T-helper 2 cell treated with Interferon-gamma antibody and Interleukin-4, amounts not matched to agents 5 μg/mL and 100 μg/mL, for 36 hours (primary cell): Measurements from ENCODE around the gene GOLIM4.

Source experiments
- DNase-seq: peaks from one replicate; pipeline ENCODE4 v3.0.0; 2021; ENCODE audit warnings: low spot score
- H3K27ac Mint-ChIP-seq: one replicate; pipeline ENCODE4 v1.8.0; 2021; ENCODE audit warnings: mild to moderate bottlenecking, mixed read lengths
- H3K27me3 Mint-ChIP-seq: one replicate; pipeline ENCODE4 v1.8.0; 2021; ENCODE audit warnings: low read depth, mixed read lengths
- H3K36me3 Mint-ChIP-seq: one replicate; pipeline ENCODE4 v1.8.0; 2021; ENCODE audit warnings: low read depth, mixed read lengths
- H3K4me1 Mint-ChIP-seq: one replicate; pipeline ENCODE4 v1.8.0; 2021; ENCODE audit warnings: low read depth, mixed read lengths
- H3K4me3 Mint-ChIP-seq: one replicate; pipeline ENCODE4 v1.8.0; 2022; ENCODE audit warnings: mild to moderate bottlenecking, moderate library complexity, mixed read lengths
- H3K9me3 Mint-ChIP-seq: one replicate; pipeline ENCODE4 v1.8.0; 2021; ENCODE audit warnings: mixed read lengths

Gene GOLIM4

GRCh38 chr3:168053115-168053514, 42.6 kb downstream of the GOLIM4 start:
- no peak overlapping the region for H3K27ac Mint-ChIP-seq
- peaks cover 2% of the 10 kb centered on the region for H3K27me3 Mint-ChIP-seq
- no peaks in the 10 kb centered on the region for H3K9me3 Mint-ChIP-seq
- H3K4me1 Mint-ChIP-seq = no peaks in the 10 kb centered on the region
- no peaks in the 10 kb centered on the region for H3K36me3 Mint-ChIP-seq
- no peak overlapping the region for H3K4me3 Mint-ChIP-seq
- no peak for DNase-seq

DNA sequence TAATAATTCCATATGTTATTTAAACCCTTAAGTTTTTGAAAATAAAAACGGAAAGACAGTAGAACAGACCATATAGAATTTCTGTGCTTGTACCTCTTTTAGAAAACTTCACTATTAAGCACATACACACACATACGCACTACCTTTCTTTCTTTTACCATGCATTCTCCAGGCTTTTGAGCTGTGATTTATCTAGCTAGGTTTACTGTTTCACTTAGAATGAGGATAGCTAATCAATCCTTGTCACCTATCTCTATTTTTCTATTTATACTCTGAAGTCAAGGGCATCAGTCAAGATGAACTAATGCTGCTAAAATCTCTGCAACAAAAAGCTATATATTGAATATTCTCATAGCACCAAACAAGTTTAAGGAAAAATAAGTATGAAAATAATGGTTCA, 43.2 kb downstream of the GOLIM4 start:
- no peaks in the 10 kb centered on the region for H3K36me3 Mint-ChIP-seq
- no peak overlapping the region for H3K4me3 Mint-ChIP-seq
- no peak for DNase-seq
- peaks cover 2% of the 10 kb centered on the region for H3K27me3 Mint-ChIP-seq
- H3K9me3 Mint-ChIP-seq = no peaks in the 10 kb centered on the region
- H3K4me1 Mint-ChIP-seq = no peaks in the 10 kb centered on the region
- no peak overlapping the region for H3K27ac Mint-ChIP-seq

GRCh38 chr3:168051531-168052471, 43.9 kb downstream of the GOLIM4 start:
- Mint-ChIP-seq H3K4me1 (no peaks in the 10 kb centered on the region), H3K9me3 (no peaks in the 10 kb centered on the region), H3K4me3 (no peak overlapping the region), H3K27ac (no peak overlapping the region), H3K27me3 (peaks cover 2% of the 10 kb centered on the region), H3K36me3 (no peaks in the 10 kb centered on the region)
- DNase-seq = no peak

- H3K27me3 Mint-ChIP-seq = peaks cover 2% of the 10 kb centered on the region
- no peaks in the 10 kb centered on the region for H3K36me3 Mint-ChIP-seq
- no peak overlapping the region for H3K27ac Mint-ChIP-seq
- H3K4me3 Mint-ChIP-seq = no peak overlapping the region
- H3K4me1 Mint-ChIP-seq = no peaks in the 10 kb centered on the region
- no peaks in the 10 kb centered on the region for H3K9me3 Mint-ChIP-seq
- no peak for DNase-seq
Observed at GRCh38 chr3:168051070-168051469, 44.7 kb downstream of the GOLIM4 start.

DNA sequence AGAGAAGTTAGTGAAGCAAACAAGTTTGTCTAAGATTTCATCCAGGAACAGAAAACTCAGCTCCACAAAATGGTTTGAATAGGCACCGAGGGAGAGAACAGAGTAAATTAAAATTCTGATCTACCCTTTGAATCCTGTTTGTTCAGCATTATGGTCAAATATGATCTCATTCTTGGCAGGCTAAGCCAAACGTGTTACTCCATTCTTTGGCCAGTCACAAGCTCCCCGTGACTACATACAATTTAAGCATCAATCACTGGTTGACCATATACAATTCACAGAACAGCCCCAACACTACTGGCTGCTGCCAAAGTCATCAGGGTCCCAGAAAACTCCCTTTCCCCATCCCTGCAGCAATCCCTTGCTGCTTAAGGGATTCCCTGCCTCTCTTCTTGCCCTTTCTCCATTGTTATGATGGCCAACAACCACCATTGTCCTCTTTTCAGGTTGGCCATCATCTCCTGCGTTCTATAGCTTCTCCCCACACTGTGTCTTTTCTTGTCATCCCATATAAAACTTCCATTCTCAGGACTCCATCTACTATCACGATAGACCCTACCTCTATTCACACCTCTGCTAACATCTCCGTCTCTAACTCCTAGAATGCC, 46.3 kb downstream of the GOLIM4 start:
- no peak for DNase-seq
- no peak overlapping the region for H3K4me3 Mint-ChIP-seq
- peaks cover 2% of the 10 kb centered on the region for H3K27me3 Mint-ChIP-seq
- H3K4me1 Mint-ChIP-seq = no peaks in the 10 kb centered on the region
- no peak overlapping the region for H3K27ac Mint-ChIP-seq
- H3K36me3 Mint-ChIP-seq = no peaks in the 10 kb centered on the region
- no peaks in the 10 kb centered on the region for H3K9me3 Mint-ChIP-seq

DNA sequence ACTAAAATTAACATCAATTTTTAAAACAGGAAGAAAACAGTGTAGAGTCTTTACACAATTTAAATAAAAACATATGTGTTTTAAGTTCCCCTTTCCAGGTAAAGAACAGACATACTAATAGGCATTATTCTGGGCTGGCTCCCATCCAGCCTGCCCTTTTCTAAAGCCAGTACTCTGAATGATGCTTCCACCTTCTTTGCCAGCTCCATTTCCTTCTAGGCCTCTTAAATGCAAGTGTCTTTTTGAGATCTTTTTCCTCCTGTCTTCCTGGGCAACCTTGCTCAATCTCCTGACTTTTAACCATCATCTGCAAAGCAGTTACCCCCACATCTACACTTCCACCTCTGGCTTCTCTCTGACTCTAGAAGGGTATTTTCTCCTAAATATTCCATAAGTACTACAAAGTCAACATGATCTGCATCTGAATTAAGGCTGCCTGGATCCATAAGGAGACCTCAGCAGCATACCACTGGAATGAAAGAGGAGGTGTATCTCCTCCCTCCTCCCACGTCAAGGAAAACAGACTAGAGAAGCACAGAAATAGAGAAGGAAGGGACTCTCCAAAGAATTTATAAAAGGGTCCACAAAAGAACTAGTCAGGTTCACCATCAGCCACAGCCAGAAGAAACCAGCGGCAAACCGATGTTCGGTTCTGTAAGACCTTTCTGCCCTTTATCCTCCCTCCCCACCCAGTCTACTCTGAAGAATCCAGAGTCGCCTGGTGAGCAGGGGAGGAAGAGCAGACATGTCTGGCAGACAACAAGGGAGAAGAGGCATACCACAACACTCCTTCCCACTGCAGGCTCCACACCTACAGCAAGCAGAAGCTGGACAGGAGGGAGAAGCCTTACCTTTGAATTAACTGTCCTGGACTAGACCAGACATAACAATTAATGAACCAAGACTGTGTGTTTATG, 47.1 kb downstream of the GOLIM4 start:
- H3K27ac Mint-ChIP-seq = no peak overlapping the region
- H3K9me3 Mint-ChIP-seq = no peaks in the 10 kb centered on the region
- no peak overlapping the region for H3K4me3 Mint-ChIP-seq
- peaks cover 2% of the 10 kb centered on the region for H3K27me3 Mint-ChIP-seq
- no peaks in the 10 kb centered on the region for H3K36me3 Mint-ChIP-seq
- no peaks in the 10 kb centered on the region for H3K4me1 Mint-ChIP-seq
- no peak for DNase-seq

GRCh38 chr3:168047936-168048335, 47.8 kb downstream of the GOLIM4 start:
- Mint-ChIP-seq H3K9me3 (no peaks in the 10 kb centered on the region), H3K4me1 (no peaks in the 10 kb centered on the region), H3K27ac (no peak overlapping the region), H3K4me3 (no peak overlapping the region), H3K27me3 (peaks cover 2% of the 10 kb centered on the region), H3K36me3 (no peaks in the 10 kb centered on the region)
- DNase-seq = no peak

- no peak overlapping the region for H3K27ac Mint-ChIP-seq
- DNase-seq = no peak
- no peak overlapping the region for H3K4me3 Mint-ChIP-seq
- no peaks in the 10 kb centered on the region for H3K9me3 Mint-ChIP-seq
- no peaks in the 10 kb centered on the region for H3K4me1 Mint-ChIP-seq
- H3K27me3 Mint-ChIP-seq = peaks cover 2% of the 10 kb centered on the region
- no peaks in the 10 kb centered on the region for H3K36me3 Mint-ChIP-seq
Observed at GRCh38 chr3:168047190-168047795, 48.4 kb downstream of the GOLIM4 start.

- Mint-ChIP-seq H3K27ac (no peak overlapping the region), H3K27me3 (no peaks in the 10 kb centered on the region), H3K4me3 (no peak overlapping the region), H3K36me3 (no peaks in the 10 kb centered on the region), H3K9me3 (no peaks in the 10 kb centered on the region), H3K4me1 (no peaks in the 10 kb centered on the region)
- DNase-seq = no peak
Observed at GRCh38 chr3:168044049-168044448, 51.7 kb downstream of the GOLIM4 start.

GRCh38 chr3:168040607-168041208, 55.0 kb downstream of the GOLIM4 start:
- Mint-ChIP-seq H3K4me3 (no peak overlapping the region), H3K9me3 (no peaks in the 10 kb centered on the region), H3K27ac (no peak overlapping the region), H3K27me3 (no peaks in the 10 kb centered on the region), H3K4me1 (no peaks in the 10 kb centered on the region), H3K36me3 (no peaks in the 10 kb centered on the region)
- no peak for DNase-seq

GRCh38 chr3:168037020-168037419, 58.7 kb downstream of the GOLIM4 start:
- no peak overlapping the region for H3K27ac Mint-ChIP-seq
- DNase-seq = no peak
- H3K4me1 Mint-ChIP-seq = no peaks in the 10 kb centered on the region
- H3K4me3 Mint-ChIP-seq = no peak overlapping the region
- peaks cover 3% of the 10 kb centered on the region for H3K36me3 Mint-ChIP-seq
- H3K9me3 Mint-ChIP-seq = no peaks in the 10 kb centered on the region
- H3K27me3 Mint-ChIP-seq = no peaks in the 10 kb centered on the region

DNA sequence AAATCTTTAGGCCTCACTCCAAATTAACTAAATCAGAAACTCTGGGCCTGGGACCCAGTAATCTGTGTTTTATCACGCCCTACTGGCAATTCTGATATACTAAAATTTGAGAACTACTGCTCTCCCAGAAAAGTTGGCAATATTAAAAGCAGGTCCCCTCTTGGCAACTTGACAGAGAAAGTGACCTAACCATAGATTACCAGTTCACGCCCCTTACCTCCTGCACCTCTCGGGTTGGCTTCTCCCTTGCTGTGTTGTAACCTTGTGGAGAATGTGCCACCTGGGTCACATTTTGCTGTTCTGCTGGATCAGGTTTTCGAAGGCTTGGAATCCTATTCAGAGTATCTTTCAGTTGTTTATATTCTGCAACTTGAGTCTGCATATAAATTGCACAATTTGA, 59.1 kb downstream of the GOLIM4 start:
- no peaks in the 10 kb centered on the region for H3K27me3 Mint-ChIP-seq
- H3K36me3 Mint-ChIP-seq = peaks cover 3% of the 10 kb centered on the region
- H3K9me3 Mint-ChIP-seq = no peaks in the 10 kb centered on the region
- H3K27ac Mint-ChIP-seq = no peak overlapping the region
- DNase-seq = no peak
- no peaks in the 10 kb centered on the region for H3K4me1 Mint-ChIP-seq
- no peak overlapping the region for H3K4me3 Mint-ChIP-seq

DNA sequence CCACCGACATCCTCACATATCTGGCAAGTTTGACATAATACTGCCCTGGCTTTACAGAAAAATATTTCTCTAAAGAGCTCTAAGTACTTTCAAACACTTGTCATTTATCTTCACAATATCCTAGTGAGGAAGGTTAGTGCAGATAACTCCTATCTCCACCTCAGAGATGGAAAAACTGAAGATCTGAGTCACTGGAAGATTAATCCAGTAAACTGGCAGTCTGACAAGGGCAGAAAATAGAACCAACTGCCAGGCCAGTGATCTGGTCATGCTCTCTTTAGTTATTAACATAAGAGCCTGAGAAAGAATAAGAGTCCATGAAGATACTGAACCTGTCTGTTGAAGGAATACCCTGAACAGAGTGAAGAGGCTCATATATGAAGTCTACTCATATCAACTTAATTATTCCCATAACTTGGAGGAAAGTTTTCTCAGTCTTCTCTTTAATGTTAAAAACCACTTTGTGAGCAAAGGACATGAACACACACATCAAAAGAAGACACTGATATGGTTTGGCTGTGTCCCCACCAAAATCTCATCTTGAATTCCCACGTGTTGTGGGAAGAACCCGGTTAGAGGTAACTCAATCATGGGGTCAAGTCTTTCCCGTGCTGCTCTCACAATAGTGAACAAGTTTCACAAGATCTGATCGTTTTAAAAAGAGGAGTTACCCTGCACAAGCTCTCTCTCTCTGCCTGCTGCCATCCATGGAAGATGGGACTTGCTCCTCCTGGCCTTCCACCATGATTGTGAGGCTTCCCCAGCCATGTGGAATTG, 61.4 kb downstream of the GOLIM4 start:
- Mint-ChIP-seq H3K27ac (no peak overlapping the region), H3K4me1 (no peaks in the 10 kb centered on the region), H3K4me3 (no peak overlapping the region), H3K36me3 (peaks cover 3% of the 10 kb centered on the region), H3K9me3 (no peaks in the 10 kb centered on the region), H3K27me3 (no peaks in the 10 kb centered on the region)
- DNase-seq = no peak
